Natural killer cell treated with Interleukin-12 subunit alpha and Interleukin-12 subunit beta and Interleukin-15 and Interleukin-18, amount 100 ng/mL, for 72 hours (primary cell): ENCODE measurements around the gene PPP4R4. TPM values are rescaled to one million over a fixed set of nuclear protein-coding genes. Genes with fewer than 3 reads are reported as not detected.
A peak's percentile ranks its signal among the peaks of the same experiment; 100 is the strongest.

Source experiments
- ATAC-seq, 2 donors: fragments of 150-1000 bp; cut with Tn5 transposase in 1 of 2; sonication (Bioruptor Pico), chemical (Tn5 transposase) in 1 of 2; 2 replicates each; pipeline ENCODE4 v1.10.0; 2021
- DNase-seq: peaks from one replicate; pipeline ENCODE4 v3.0.0; 2022; ENCODE audit warnings: low spot score
- H3K27ac Mint-ChIP-seq, 2 donors: 1 replicate in 1 of 2; 2 replicates in 1 of 2; pipeline ENCODE4 v1.8.0; 2022; ENCODE audit warnings: mixed read lengths in 2 of 2, mild to moderate bottlenecking in 1 of 2, moderate library complexity in 1 of 2
- H3K27me3 Mint-ChIP-seq, 2 donors: 1 replicate in 1 of 2; 2 replicates in 1 of 2; pipeline ENCODE4 v1.8.0; 2022; ENCODE audit warnings: mixed read lengths in 2 of 2
- H3K36me3 Mint-ChIP-seq: one replicate; pipeline ENCODE4 v1.8.0; 2022; ENCODE audit warnings: mixed read lengths
- H3K4me1 Mint-ChIP-seq, 2 donors: 1 replicate in 1 of 2; 2 replicates in 1 of 2; pipeline ENCODE4 v1.8.0; 2022; ENCODE audit warnings: low read depth in 2 of 2, mixed read lengths in 2 of 2, mild to moderate bottlenecking in 1 of 2
- H3K4me3 Mint-ChIP-seq: one replicate; pipeline ENCODE4 v1.8.0; 2022; ENCODE audit warnings: mixed read lengths
- H3K9me3 Mint-ChIP-seq: 2 replicates; pipeline ENCODE4 v1.8.0; 2022; ENCODE audit warnings: mixed read lengths
- total RNA-seq, 2 donors: library from RNA; stranded (reverse); gene quantifications; one replicate each; pipeline ENCODE4 v1.2.3, GENCODE V29; 2022

PPP4R4 gene
- total RNA-seq, 2 donors from 2014 or later: 0.73 TPM; not detected in 1

DNA sequence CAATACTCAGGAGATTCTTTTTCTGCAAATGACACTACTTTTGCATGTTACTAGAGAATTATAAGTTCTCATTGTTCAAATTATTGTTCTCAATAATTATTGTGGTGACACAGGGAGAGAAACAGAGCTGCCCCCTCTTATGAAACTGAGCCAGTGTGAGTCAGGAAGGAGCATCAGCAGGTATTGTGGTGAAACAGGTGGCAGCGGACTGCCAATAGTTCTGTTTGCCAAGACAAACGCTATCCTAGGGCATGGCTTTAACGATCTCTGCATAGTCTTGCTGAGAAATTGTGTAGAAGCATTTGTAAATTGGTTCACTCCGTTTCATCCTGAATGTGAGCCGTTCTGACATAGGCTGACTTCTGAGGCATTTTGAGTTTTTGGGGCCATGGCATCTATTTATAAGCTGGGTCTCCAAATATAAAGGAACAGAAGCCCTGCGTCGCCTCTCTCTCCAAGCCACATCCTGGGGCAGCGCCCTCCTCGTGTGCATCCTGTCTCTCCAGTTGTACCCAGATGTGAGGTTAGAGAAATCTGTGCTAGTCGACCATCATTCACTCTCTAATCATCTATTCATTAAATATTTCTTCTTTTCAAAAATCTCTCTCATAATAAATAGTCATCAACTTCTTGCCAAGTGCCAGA lies 15.8 kb upstream of the PPP4R4 start:
- DNase-seq (no peak), ATAC-seq (no peak)
- H3K27ac Mint-ChIP-seq: no peak overlapping the region
- no peaks in the 10 kb centered on the region for H3K36me3 Mint-ChIP-seq
- no peaks in the 10 kb centered on the region for H3K9me3 Mint-ChIP-seq
- H3K4me1 Mint-ChIP-seq: peaks cover 9% of the 10 kb centered on the region in 2 donors
- peaks cover 0 to 13% of the 10 kb centered on the region in 2 donors for H3K27me3 Mint-ChIP-seq
- H3K4me3 Mint-ChIP-seq: no peak overlapping the region

DNA sequence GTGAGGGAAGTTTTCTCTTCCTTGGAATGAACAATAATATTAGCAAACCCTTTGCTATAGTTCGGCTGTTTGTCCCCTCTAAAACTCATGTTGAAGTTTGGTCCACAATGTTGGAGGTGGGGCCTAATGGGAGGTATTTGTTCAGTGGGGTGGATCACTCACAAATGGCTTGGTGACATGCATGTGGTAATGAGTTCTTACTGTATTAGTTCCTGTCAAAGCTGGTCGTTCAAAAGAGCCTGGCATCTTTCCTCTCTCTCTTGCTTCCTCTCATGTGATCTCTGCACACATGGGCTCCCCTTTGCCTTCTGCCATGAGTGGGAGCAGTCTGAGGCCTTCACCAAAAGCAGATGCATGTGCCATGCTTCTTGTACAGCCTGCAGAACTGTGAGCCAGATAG lies 13.1 kb upstream of the PPP4R4 start:
- ATAC-seq (no peak), DNase-seq (no peak)
- Mint-ChIP-seq H3K27ac (no peak overlapping the region), H3K27me3 (peaks cover 0 to 14% of the 10 kb centered on the region in 2 donors), H3K4me3 (no peak overlapping the region), H3K4me1 (peaks cover 9% of the 10 kb centered on the region in 2 donors), H3K9me3 (no peaks in the 10 kb centered on the region), H3K36me3 (no peaks in the 10 kb centered on the region)

DNA sequence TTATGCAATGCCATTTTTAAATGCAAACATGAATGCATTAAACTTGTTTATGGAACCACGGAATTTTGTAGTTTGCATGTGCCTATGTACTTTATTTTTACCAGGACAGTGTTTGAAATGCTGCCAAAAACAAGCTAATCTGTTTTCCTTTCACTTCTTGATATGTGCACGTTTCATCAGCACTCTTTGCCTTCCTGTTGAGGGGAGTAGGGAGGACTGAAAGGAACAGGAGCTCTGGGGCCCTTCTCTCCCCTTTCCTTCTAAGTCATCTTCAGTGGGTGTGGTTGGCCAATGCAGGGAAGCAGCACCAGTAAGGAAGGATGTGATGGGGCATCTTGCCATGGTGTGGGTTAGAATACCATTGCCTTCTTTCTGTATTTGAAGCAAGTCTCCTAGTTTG lies 12.1 kb upstream of the PPP4R4 start:
- Mint-ChIP-seq H3K4me1 (peaks cover 9% of the 10 kb centered on the region in 2 donors), H3K4me3 (no peak overlapping the region), H3K36me3 (no peaks in the 10 kb centered on the region), H3K27ac (no peak overlapping the region), H3K9me3 (no peaks in the 10 kb centered on the region), H3K27me3 (peaks cover 0 to 16% of the 10 kb centered on the region in 2 donors)
- DNase-seq: no peak
- ATAC-seq: no peak

DNA sequence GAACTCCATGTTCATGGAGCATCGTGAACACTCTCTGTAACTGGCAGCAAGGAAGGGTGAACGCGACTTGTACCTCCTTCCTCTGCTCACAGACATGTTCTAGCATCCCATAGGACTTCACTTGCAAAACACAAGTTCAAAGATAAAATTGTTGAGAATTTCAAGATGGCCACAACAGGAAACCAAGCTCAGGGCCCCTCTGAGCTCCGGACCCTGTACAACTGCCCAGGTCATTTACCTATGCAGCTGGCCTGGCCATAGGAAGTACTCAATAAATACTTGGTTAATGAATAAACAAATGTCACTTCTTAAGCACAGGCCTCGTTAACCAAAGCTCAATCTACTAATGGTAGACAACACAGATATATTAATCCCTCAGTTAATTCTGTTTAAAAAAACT lies 11.7 kb upstream of the PPP4R4 start:
- peaks cover 0 to 13% of the 10 kb centered on the region in 2 donors for H3K27me3 Mint-ChIP-seq
- H3K4me3 Mint-ChIP-seq: no peak overlapping the region
- no peaks in the 10 kb centered on the region for H3K9me3 Mint-ChIP-seq
- no peaks in the 10 kb centered on the region for H3K36me3 Mint-ChIP-seq
- ATAC-seq (no peak), DNase-seq (no peak)
- H3K4me1 Mint-ChIP-seq: peaks cover 9% of the 10 kb centered on the region in 2 donors
- no peak overlapping the region for H3K27ac Mint-ChIP-seq

DNA sequence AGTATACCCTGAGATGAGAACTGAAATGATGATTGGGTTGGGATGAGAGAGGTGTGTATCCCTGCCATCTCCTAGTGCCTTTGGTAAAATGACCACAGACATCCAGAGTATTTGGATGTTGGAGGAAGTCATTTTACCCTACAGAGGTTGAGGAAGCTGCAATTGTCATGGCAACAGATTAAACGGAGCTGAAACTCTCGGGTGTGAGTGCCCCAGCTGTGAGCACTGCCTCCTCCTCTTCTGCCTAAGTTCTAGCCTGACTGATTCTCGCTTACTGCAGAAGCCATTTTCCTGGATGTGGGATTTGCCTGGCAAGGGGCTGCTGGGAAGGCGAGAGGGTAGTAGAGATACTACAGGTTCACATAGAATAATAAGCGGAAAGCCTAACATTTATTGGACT lies 10.3 kb upstream of the PPP4R4 start:
- DNase-seq (no peak), ATAC-seq (no peak)
- no peak overlapping the region for H3K4me3 Mint-ChIP-seq
- no peaks in the 10 kb centered on the region for H3K36me3 Mint-ChIP-seq
- H3K27me3 Mint-ChIP-seq: peaks cover 0 to 13% of the 10 kb centered on the region in 2 donors
- no peak overlapping the region for H3K27ac Mint-ChIP-seq
- H3K4me1 Mint-ChIP-seq: peaks cover 0 to under 1% of the 10 kb centered on the region in 2 donors
- no peaks in the 10 kb centered on the region for H3K9me3 Mint-ChIP-seq

DNA sequence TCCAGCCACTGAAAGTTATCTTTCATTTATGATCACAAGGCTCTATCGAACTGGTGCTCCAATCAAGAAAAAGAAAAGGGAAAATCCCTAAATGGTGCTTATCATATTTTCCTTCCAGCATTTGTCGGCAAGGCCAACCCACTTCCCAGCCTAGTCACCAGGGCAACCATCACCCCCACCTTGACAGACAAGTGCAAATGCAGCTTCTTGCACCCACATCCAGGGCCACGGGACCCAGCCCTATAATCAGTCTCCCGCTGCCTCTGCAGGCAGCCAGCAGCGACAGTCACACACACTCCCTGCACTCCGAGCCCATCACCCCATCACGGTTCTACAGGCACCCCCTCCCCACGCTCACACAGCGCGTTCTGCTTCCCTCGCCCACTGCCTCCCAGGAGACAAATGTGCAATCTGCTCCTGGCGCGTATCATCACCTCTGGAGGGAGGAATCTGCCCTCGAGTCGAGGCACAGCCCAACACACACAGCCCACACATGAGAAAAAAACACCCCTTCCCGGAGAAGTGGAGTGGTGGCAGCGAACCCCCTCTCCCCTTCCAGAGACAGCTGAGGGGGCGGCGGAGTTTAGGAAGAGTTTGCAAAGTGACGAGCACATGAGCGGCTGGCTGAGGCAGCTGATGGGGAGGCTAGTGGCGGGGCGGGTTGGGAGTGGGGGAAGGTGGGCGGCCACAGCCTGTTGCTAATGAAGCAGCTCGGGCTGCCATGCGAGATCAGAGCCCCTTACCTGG lies 9.3 kb upstream of the PPP4R4 start:
- no peak for DNase-seq
- H3K27me3 Mint-ChIP-seq: peaks cover 0 to 11% of the 10 kb centered on the region in 2 donors
- H3K4me1 Mint-ChIP-seq: no peaks in the 10 kb centered on the region
- no peak overlapping the region for H3K27ac Mint-ChIP-seq
- ATAC-seq: no peak
- H3K36me3 Mint-ChIP-seq: no peaks in the 10 kb centered on the region
- H3K4me3 Mint-ChIP-seq: no peak overlapping the region
- H3K9me3 Mint-ChIP-seq: no peaks in the 10 kb centered on the region

DNA sequence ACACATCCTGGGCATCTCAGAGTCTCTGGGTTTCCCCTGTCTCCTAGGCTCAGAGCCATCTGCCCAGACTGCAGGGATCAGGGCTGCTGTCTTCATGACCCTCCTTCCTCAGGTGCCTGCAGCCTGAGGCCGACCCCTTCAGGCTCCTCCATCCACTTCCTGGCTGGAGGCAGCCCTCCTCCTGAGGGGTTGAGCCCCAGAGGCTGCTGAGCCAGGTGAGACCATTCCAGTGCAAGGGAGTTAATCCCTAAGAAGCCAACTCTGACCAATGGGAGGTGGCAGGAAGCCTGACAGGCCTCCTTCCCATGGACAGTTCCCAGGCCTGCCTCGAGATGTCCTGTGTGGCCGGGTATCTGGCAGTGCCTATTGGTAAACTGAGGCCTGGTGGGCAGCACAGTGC lies 8.4 kb upstream of the PPP4R4 start:
- Mint-ChIP-seq H3K36me3 (no peaks in the 10 kb centered on the region), H3K4me3 (no peak overlapping the region), H3K9me3 (no peaks in the 10 kb centered on the region), H3K4me1 (no peaks in the 10 kb centered on the region), H3K27ac (no peak overlapping the region), H3K27me3 (peaks cover 0 to 10% of the 10 kb centered on the region in 2 donors)
- ATAC-seq (peak in 1 of 2 donors; percentile 30), DNase-seq (no peak)

DNA sequence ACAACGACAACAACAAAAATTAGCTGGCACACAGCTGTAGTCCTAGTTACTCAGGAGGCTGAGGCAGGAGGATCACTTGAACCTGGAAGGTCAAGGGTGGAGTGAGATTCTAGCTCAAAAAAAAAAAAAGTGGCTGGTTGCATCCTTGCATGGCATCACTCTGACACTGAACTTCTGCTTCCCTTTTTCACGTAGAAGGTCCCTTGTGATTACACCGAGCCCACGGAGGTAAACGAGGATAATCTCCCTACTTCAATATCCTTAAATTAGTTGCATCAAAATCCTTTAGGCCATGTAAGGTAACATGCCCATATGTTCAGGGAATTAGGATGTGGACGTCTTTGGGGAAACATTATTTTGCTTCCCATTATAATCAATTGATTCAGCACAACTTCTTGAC lies 4.0 kb upstream of the PPP4R4 start:
- DNase-seq (no peak), ATAC-seq (no peak)
- H3K27me3 Mint-ChIP-seq: peaks cover 4 to 11% of the 10 kb centered on the region in 2 donors
- H3K27ac Mint-ChIP-seq: no peak overlapping the region
- H3K4me3 Mint-ChIP-seq: no peak overlapping the region
- H3K36me3 Mint-ChIP-seq: no peaks in the 10 kb centered on the region
- no peaks in the 10 kb centered on the region for H3K9me3 Mint-ChIP-seq
- H3K4me1 Mint-ChIP-seq: peaks cover 7 to 11% of the 10 kb centered on the region in 2 donors

DNA sequence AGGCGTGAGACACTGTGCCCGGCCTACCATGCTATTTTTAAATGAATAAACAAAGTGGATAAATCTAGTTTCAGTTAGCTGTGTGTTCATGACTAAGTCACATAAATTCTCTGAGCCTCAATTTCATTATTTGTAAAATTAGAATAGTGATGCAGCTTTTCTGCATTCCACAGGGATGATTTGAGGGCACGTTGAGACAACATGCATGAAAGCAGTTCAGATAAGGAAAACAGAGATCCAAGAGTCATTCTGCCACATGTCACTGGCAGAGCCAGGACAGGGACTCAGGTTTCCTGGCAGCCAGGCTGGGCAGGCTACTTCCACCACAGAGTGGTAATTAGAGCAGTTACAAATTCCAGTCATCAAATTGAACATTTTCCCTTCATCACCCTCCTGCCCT lies 2.9 kb upstream of the PPP4R4 start:
- Mint-ChIP-seq H3K27ac (no peak overlapping the region), H3K4me1 (peaks cover 12 to 20% of the 10 kb centered on the region in 2 donors), H3K27me3 (peaks cover 14 to 21% of the 10 kb centered on the region in 2 donors), H3K9me3 (no peaks in the 10 kb centered on the region), H3K36me3 (no peaks in the 10 kb centered on the region), H3K4me3 (no peak overlapping the region)
- no peak for ATAC-seq
- DNase-seq: no peak

DNA sequence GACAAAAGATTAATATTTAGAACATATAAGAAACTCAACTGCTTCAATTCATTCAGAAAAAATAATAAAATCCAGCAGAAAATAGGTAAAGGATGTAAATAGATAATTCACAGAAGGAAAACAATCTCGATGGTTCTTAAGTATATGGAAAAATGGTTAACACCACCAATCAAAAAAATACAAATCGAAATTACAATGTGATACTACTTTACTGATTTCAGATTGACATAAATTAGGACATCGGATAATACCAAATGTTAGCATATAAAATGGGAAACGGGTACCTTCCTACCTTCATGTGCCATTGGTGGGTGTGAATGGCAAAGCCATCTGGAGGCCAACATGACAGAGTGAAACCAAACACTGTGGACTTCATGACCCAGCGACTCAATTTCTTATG lies 1.6 kb upstream of the PPP4R4 start:
- ATAC-seq (no peak), DNase-seq (no peak)
- Mint-ChIP-seq H3K4me1 (peaks cover 12 to 20% of the 10 kb centered on the region in 2 donors), H3K27me3 (peaks cover 23 to 26% of the 10 kb centered on the region in 2 donors), H3K36me3 (no peaks in the 10 kb centered on the region), H3K9me3 (no peaks in the 10 kb centered on the region), H3K27ac (peak overlapping the region in 1 of 2 donors; percentile 37), H3K4me3 (peak overlapping the region; percentile 78)

DNA sequence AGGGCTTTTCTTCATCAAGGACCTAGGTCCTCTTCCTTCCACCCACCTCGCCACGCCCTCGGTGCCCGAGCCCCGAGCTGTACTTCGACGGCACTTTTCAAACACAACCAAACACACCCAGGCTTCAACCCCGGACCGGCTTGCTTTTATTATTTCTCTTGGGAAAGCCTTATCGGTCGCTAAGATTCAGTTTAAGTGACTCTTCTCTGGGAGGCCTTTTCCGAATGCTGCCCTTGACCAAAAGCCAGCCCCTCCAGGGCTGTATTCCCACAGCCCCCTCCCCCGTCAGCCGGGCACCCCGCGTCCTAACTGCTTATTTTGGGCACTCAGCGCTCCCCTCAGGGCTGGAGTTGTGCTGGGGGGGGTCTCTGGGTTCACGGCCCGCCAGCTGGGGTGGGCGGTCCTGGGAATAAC lies 644 bp upstream of the PPP4R4 start:
- peaks cover 12 to 20% of the 10 kb centered on the region in 2 donors for H3K4me1 Mint-ChIP-seq
- peak overlapping the region; percentile 78 for H3K4me3 Mint-ChIP-seq
- peak overlapping the region in 1 of 2 donors; percentile 37 for H3K27ac Mint-ChIP-seq
- peaks cover 26 to 33% of the 10 kb centered on the region in 2 donors for H3K27me3 Mint-ChIP-seq
- no peak for DNase-seq
- no peaks in the 10 kb centered on the region for H3K36me3 Mint-ChIP-seq
- ATAC-seq: no peak
- H3K9me3 Mint-ChIP-seq: no peaks in the 10 kb centered on the region

DNA sequence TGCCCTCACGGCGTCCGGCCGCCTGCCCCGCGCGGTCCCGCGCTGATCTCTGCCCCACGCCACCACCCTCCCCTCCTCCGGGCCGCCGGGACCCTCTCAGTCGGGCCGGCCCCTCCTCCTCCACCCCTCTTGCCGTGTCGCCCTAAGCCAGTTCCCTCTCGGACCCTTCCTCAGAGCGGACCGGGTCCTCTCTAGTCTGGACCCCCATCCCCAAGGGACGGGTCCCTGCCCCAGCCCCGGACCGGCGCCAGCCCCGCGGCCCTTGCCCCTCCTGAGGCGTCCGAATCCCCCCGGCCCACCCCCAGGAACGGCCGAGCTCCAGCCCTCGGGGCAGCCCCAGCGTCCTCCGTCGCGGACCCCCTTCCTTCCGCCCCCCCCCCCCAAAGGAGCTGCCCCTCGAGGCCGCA lies 485 bp downstream of the PPP4R4 start:
- no peak for ATAC-seq
- no peak for DNase-seq
- peaks cover 30 to 43% of the 10 kb centered on the region in 2 donors for H3K27me3 Mint-ChIP-seq
- no peaks in the 10 kb centered on the region for H3K36me3 Mint-ChIP-seq
- no peaks in the 10 kb centered on the region for H3K9me3 Mint-ChIP-seq
- H3K27ac Mint-ChIP-seq: no peak overlapping the region
- H3K4me1 Mint-ChIP-seq: peaks cover 12 to 20% of the 10 kb centered on the region in 2 donors
- H3K4me3 Mint-ChIP-seq: peak overlapping the region; percentile 75

DNA sequence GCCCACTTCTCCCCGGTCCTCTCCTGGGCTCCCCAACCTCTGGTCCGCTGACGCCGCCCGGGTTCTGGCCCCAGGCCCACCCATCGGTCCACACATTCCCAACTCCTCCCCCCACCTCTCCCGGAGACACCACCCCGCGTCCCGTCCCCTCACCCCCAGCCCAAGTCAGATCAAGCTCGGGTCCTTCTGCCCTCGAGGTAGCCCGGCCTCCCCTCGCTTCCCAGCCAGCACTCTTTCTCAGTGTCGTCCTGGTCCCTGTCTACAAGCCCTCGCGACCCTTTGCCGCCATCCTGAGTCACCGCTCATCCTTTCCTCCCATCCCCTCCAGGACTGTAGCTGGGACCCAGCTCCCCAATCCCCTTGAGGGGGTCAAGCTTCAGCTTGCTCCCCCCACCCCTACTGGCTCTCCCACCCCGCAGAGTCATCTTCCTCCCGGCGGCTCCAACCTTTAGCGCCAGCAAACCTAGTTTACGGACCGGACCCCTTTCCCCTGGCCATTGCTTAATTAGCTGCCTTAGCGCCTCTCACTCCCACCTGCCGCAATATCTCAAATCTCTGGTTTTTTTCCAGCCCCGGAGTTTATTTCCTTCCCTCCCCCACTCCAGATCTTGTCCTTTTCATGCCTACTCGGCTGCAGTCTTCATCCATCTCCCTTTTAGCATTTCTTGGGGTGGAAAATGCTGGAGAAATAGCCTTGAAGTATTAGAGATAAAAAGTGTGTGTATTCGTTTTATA lies 1.1 kb downstream of the PPP4R4 start:
- ATAC-seq: no peak
- Mint-ChIP-seq H3K9me3 (no peaks in the 10 kb centered on the region), H3K27ac (peak overlapping the region in 1 of 2 donors; percentile 5), H3K4me3 (peak overlapping the region; percentile 75), H3K4me1 (peaks cover 12 to 20% of the 10 kb centered on the region in 2 donors), H3K36me3 (no peaks in the 10 kb centered on the region), H3K27me3 (peaks cover 30 to 48% of the 10 kb centered on the region in 2 donors)
- no peak for DNase-seq

DNA sequence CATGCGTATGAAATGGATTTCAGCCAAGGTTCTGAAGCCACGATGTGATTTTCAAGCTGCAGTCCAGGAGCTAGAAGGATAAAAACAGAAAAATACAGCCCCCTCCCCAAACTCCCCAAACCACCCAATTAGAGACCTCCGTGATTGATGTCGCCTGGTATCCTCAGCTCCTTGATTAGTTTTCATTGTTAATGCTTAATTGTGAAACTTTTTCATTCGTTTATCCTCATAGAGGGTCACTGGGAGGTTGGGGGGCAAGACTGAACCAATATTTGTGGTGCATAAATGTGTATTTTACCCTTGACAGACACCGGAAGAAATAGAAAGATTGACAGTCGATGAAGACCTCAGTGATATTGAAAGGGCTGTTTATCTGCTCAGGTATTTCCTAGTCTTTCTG lies 1.6 kb downstream of the PPP4R4 start:
- Mint-ChIP-seq H3K4me3 (peak overlapping the region; percentile 75), H3K9me3 (no peaks in the 10 kb centered on the region), H3K36me3 (no peaks in the 10 kb centered on the region), H3K4me1 (peaks cover 12 to 21% of the 10 kb centered on the region in 2 donors), H3K27ac (peak overlapping the region in 1 of 2 donors; percentile 5), H3K27me3 (peaks cover 30 to 52% of the 10 kb centered on the region in 2 donors)
- ATAC-seq: no peak
- no peak for DNase-seq
